Neuronal stem cell (in vitro differentiated cells): Measurements from ENCODE around the gene GAPVD1.

Source experiments
- DNase-seq: peaks from one replicate; pipeline ENCODE4 v3.0.0-alpha.2; 2013; ENCODE audit warnings: low spot score
- H2AFZ ChIP-seq: one replicate; pipeline ENCODE4 v1.6.1; 2013; ENCODE audit warnings: mild to moderate bottlenecking, low read length, inconsistent platforms
- H2AK5ac ChIP-seq: 2 replicates; pipeline ENCODE4 v1.6.1; 2013; ENCODE audit warnings: low read depth, mild to moderate bottlenecking, inconsistent platforms, low read length, moderate library complexity, mixed read lengths
- H2BK120ac ChIP-seq: 2 replicates; pipeline ENCODE4 v1.6.1; 2013; ENCODE audit warnings: low read depth, mild to moderate bottlenecking, inconsistent platforms, low read length, moderate library complexity, mixed read lengths
- H2BK12ac ChIP-seq: one replicate; pipeline ENCODE4 v1.6.1; 2013; ENCODE audit warnings: low read length, inconsistent platforms
- H2BK15ac ChIP-seq: 2 replicates; pipeline ENCODE4 v1.6.1; 2013; ENCODE audit warnings: mild to moderate bottlenecking, low read length, inconsistent platforms, mixed read lengths
- H2BK5ac ChIP-seq: one replicate; pipeline ENCODE4 v1.6.1; 2013; ENCODE audit warnings: inconsistent platforms, mild to moderate bottlenecking, low read length, moderate library complexity
- H3K14ac ChIP-seq: one replicate; pipeline ENCODE4 v1.6.1; 2013; ENCODE audit warnings: low read length, inconsistent platforms
- H3K18ac ChIP-seq: 2 replicates; pipeline ENCODE4 v1.6.1; 2013; ENCODE audit warnings: low read length, inconsistent platforms
- H3K23ac ChIP-seq: 2 replicates; pipeline ENCODE4 v1.6.1; 2013; ENCODE audit warnings: low read depth, mild to moderate bottlenecking, mixed read lengths, low read length, inconsistent platforms; ENCODE audit not compliant: poor library complexity
- H3K27ac ChIP-seq: replicated peaks from 3 replicates; pipeline ENCODE4 v1.5.1; 2013; ENCODE audit warnings: low read length, inconsistent platforms
- H3K27me3 ChIP-seq, 3 experiments: 2 replicates each; pipeline ENCODE4 v1.6.1; 2013; ENCODE audit warnings: low read length in 3 of 3, mild to moderate bottlenecking in 2 of 3, inconsistent platforms in 1 of 3, low read depth in 1 of 3, mixed read lengths in 1 of 3, moderate library complexity in 1 of 3; ENCODE audit not compliant: control insufficient read depth in 3 of 3, insufficient read depth in 3 of 3
- H3K36me3 ChIP-seq, 2 donors: replicated peaks in 1 of 2; 2 replicates each; pipeline ENCODE4 v1.6.1; 2013; ENCODE audit warnings: low read length in 2 of 2; ENCODE audit not compliant: control insufficient read depth in 2 of 2, insufficient read depth in 2 of 2
- H3K4ac ChIP-seq: 2 replicates; pipeline ENCODE4 v1.6.1; 2013; ENCODE audit warnings: inconsistent platforms, mild to moderate bottlenecking, low read length, moderate library complexity
- H3K4me1 ChIP-seq, 2 donors: 1 replicate in 1 of 2; 2 replicates in 1 of 2; pipeline ENCODE4 v1.6.1; 2013; ENCODE audit warnings: low read length in 2 of 2, low read depth in 1 of 2; ENCODE audit not compliant: control insufficient read depth in 2 of 2, insufficient read depth in 1 of 2
- H3K4me2 ChIP-seq: one replicate; pipeline ENCODE4 v1.6.1; 2013; ENCODE audit warnings: mild to moderate bottlenecking, low read length, inconsistent platforms; ENCODE audit not compliant: insufficient read depth, poor library complexity, severe bottlenecking
- H3K4me3 ChIP-seq, 2 donors: 2 replicates each; pipeline ENCODE4 v1.5.1; 2013; ENCODE audit warnings: low read length in 2 of 2, mild to moderate bottlenecking in 2 of 2, inconsistent platforms in 1 of 2, moderate library complexity in 1 of 2
- H3K79me1 ChIP-seq: one replicate; pipeline ENCODE4 v1.6.1; 2013; ENCODE audit warnings: low read depth, mild to moderate bottlenecking, inconsistent platforms, low read length, moderate library complexity
- H3K9ac ChIP-seq: one replicate; pipeline ENCODE4 v1.6.1; 2013; ENCODE audit warnings: mild to moderate bottlenecking, low read depth, low read length, inconsistent platforms; ENCODE audit not compliant: poor library complexity
- H3K9me3 ChIP-seq, 2 donors: replicated peaks in 1 of 2; 2 replicates each; pipeline versions ENCODE3 to v1.6.1; 2013; ENCODE audit warnings: low read length in 2 of 2, mild to moderate bottlenecking in 2 of 2, inconsistent platforms in 1 of 2, low read depth in 1 of 2, mixed read lengths in 1 of 2, moderate library complexity in 1 of 2; ENCODE audit not compliant: control insufficient read depth in 2 of 2, insufficient read depth in 1 of 2
- H4K8ac ChIP-seq: one replicate; pipeline ENCODE4 v1.6.1; 2013; ENCODE audit warnings: low read depth, mild to moderate bottlenecking, inconsistent platforms, low read length, moderate library complexity
- H4K91ac ChIP-seq: one replicate; pipeline ENCODE4 v1.6.1; 2013; ENCODE audit warnings: low read length, low read depth, mild to moderate bottlenecking, inconsistent platforms; ENCODE audit not compliant: poor library complexity
- WGBS, 2 donors: extraction: QIAGEN DNeasy Blood & Tissue Kit; methylation state at CpG; one replicate each; pipeline ENCODE4 v1.1.7; 2013; ENCODE audit warnings: missing lambda C conversion rate in 2 of 2, mixed read lengths in 1 of 2; ENCODE audit not compliant: insufficient read length in 2 of 2, insufficient replicate concordance in 1 of 2; ENCODE audit errors: extremely low coverage in 2 of 2; 5-methylcytosine and 5-hydroxymethylcytosine counted together

GAPVD1 gene

GRCh38 chr9:125376261-125377226 lies 114.9 kb downstream of the GAPVD1 start:
- Histone ChIP-seq H3K79me1 (no peaks in the 10 kb centered on the region), H3K23ac (peak overlapping the region; percentile 74), H3K4me3 (no peak overlapping the region), H2BK5ac (peak overlapping the region; percentile 76), H4K91ac (no peak overlapping the region), H2BK120ac (no peak overlapping the region), H3K27me3 (peaks cover 0 to 4% (median 0%) of the 10 kb centered on the region in 3 experiments), H3K4me2 (no peak overlapping the region), H3K27ac (no peak overlapping the region), H3K4me1 (peaks cover 0 to 7% of the 10 kb centered on the region in 2 donors), H3K4ac (no peak overlapping the region), H2BK12ac (no peak overlapping the region), H3K14ac (no peak overlapping the region), H3K9me3 (no peaks in the 10 kb centered on the region), H4K8ac (no peak overlapping the region), H2AFZ (no peak overlapping the region), H3K9ac (peak overlapping the region; percentile 36), H2AK5ac (peak overlapping the region; percentile 72), H2BK15ac (peak overlapping the region; percentile 65), H3K36me3 (peaks cover 0 to 2% of the 10 kb centered on the region in 2 donors), H3K18ac (no peak overlapping the region)
- DNase-seq: no peak
- WGBS, 2 donors: no CpG with 5 or more reads among the region's 24 CpGs

GRCh38 chr9:125377584-125378250 lies 116.1 kb downstream of the GAPVD1 start:
- H3K14ac ChIP-seq: no peak overlapping the region
- H3K4me2 ChIP-seq: no peak overlapping the region
- no peak overlapping the region for H2AK5ac ChIP-seq
- H3K79me1 ChIP-seq: no peaks in the 10 kb centered on the region
- no peak overlapping the region for H3K9ac ChIP-seq
- no peak overlapping the region for H2AFZ ChIP-seq
- H3K4ac ChIP-seq: no peak overlapping the region
- H3K18ac ChIP-seq: no peak overlapping the region
- H3K4me1 ChIP-seq: peaks cover 0 to 7% of the 10 kb centered on the region in 2 donors
- H2BK5ac ChIP-seq: no peak overlapping the region
- H2BK12ac ChIP-seq: no peak overlapping the region
- H2BK120ac ChIP-seq: no peak overlapping the region
- no peak overlapping the region for H4K8ac ChIP-seq
- H3K27me3 ChIP-seq: peaks cover 0 to 4% (median 0%) of the 10 kb centered on the region in 3 experiments
- peak overlapping the region; percentile 65 for H2BK15ac ChIP-seq
- DNase-seq: no peak
- no peak overlapping the region for H3K27ac ChIP-seq
- H3K4me3 ChIP-seq: no peak overlapping the region
- H3K36me3 ChIP-seq: no peaks in the 10 kb centered on the region
- no CpG with 5 or more reads among the region's 8 CpGs for WGBS, 2 donors
- H3K23ac ChIP-seq: no peak overlapping the region
- no peak overlapping the region for H4K91ac ChIP-seq
- H3K9me3 ChIP-seq: no peaks in the 10 kb centered on the region

GRCh38 chr9:125378778-125379177 lies 117.2 kb downstream of the GAPVD1 start:
- Histone ChIP-seq H3K4ac (no peak overlapping the region), H3K27ac (no peak overlapping the region), H3K18ac (no peak overlapping the region), H3K23ac (no peak overlapping the region), H4K91ac (no peak overlapping the region), H3K4me1 (peaks cover 0 to 7% of the 10 kb centered on the region in 2 donors), H2BK120ac (no peak overlapping the region), H3K9me3 (no peaks in the 10 kb centered on the region), H3K14ac (no peak overlapping the region), H3K79me1 (no peaks in the 10 kb centered on the region), H2BK12ac (no peak overlapping the region), H2BK15ac (no peak overlapping the region), H4K8ac (no peak overlapping the region), H2BK5ac (no peak overlapping the region), H3K36me3 (no peaks in the 10 kb centered on the region), H2AFZ (no peak overlapping the region), H3K27me3 (peaks cover 0 to 4% (median 0%) of the 10 kb centered on the region in 3 experiments), H3K4me2 (no peak overlapping the region), H3K9ac (no peak overlapping the region), H2AK5ac (no peak overlapping the region), H3K4me3 (no peak overlapping the region)
- no CpG with 5 or more reads among the region's 9 CpGs for WGBS, 2 donors
- DNase-seq: no peak

GRCh38 chr9:125379208-125379607 lies 117.6 kb downstream of the GAPVD1 start:
- Histone ChIP-seq H2AFZ (no peak overlapping the region), H3K9ac (no peak overlapping the region), H2BK15ac (no peak overlapping the region), H3K79me1 (no peaks in the 10 kb centered on the region), H4K8ac (no peak overlapping the region), H3K4ac (no peak overlapping the region), H3K9me3 (no peaks in the 10 kb centered on the region), H2BK120ac (no peak overlapping the region), H4K91ac (no peak overlapping the region), H2AK5ac (no peak overlapping the region), H3K4me1 (peaks cover 0 to 4% of the 10 kb centered on the region in 2 donors), H3K14ac (no peak overlapping the region), H3K27ac (no peak overlapping the region), H3K23ac (no peak overlapping the region), H3K18ac (no peak overlapping the region), H3K4me2 (no peak overlapping the region), H2BK5ac (no peak overlapping the region), H3K4me3 (no peak overlapping the region), H2BK12ac (no peak overlapping the region), H3K27me3 (peaks cover 0 to 2% (median 0%) of the 10 kb centered on the region in 3 experiments), H3K36me3 (no peaks in the 10 kb centered on the region)
- WGBS, 2 donors: no CpG with 5 or more reads among the region's 5 CpGs
- no peak for DNase-seq
